ELR (cell line): ENCODE data around the gene LYZL2.

Experiments used
- DNase-seq: peaks from one replicate; pipeline ENCODE4 v3.0.0-alpha.2; 2015; ENCODE audit warnings: low read depth

The LYZL2 gene

DNA sequence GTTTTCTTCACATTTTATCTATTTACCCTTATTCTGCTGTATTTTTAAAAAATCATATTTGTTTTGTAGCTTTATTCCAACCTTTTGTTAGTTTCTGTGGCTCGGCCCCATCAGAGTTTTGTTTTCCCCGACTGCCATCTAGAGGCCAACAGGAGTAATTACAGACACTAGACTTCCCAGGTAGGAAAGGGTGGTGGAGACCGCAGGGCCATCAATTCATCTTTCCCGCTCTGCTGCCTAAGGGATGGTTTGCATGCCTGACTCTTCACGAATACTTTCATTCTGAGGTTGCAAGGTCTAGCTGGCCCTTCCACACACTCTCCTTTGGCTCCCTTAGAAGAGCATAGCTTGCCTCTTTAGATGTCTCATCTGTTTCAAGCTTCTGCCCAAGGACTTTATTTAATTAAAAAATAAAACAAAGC, 38.3 kb downstream of the LYZL2 start:
- DNase-seq, result peak; percentile 59

- no peak for DNase-seq
These were observed 40.1 kb downstream of the LYZL2 start for GRCh38 chr10:30589441-30589840.

- no peak for DNase-seq
These were observed 42.0 kb downstream of the LYZL2 start for GRCh38 chr10:30587522-30588031.

DNA sequence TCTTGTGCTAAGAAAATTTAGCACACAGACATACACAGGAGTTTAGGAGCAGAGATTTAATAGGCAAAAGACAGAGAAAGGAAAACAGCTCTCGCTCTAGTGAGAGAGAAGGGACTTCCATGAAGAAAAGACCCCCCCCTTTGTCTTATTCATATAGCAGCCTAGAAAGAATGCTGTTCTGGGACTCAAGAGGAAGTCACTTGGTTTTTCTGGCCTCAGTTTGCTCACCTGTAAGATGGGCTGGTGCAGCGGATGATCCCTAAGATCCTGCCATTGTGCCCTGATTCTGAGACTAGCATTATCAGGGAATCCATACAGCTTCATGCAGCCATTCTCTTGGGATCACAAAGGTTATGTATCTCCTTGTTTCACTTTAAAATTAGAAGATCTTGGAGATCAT, 42.7 kb downstream of the LYZL2 start:
- DNase-seq, result no peak

DNA sequence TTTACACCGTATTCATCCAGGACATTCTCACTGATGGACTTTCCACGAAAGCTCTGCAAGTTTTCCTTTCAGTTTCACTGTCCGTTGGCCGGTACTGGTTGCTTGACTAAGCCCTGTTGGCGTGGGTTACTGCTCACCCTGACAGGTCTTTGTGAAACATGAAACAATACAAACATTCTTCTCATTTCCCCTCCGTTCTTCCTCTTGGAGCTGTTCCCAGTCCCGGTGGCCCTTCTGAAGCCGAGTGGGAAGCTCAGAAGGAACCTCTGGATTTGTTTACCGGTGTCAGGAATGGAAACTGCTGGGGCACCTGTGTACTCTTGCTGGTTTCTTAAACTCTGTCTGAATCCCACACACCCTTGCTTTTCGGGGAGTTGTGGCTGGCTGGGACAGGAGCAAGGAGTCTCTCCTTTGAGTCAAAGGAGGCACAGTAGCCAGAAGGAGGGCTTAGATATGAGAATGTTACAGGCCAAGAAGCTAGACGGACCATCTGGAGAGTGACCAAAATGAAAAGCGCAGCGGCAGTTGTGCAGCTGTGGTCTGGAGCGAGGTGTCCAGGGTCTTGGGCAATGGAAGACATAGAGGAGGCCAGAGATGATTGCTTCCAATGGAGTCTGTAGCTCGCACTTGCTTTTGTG, 45.7 kb downstream of the LYZL2 start:
- DNase-seq, result peak; percentile 68

DNA sequence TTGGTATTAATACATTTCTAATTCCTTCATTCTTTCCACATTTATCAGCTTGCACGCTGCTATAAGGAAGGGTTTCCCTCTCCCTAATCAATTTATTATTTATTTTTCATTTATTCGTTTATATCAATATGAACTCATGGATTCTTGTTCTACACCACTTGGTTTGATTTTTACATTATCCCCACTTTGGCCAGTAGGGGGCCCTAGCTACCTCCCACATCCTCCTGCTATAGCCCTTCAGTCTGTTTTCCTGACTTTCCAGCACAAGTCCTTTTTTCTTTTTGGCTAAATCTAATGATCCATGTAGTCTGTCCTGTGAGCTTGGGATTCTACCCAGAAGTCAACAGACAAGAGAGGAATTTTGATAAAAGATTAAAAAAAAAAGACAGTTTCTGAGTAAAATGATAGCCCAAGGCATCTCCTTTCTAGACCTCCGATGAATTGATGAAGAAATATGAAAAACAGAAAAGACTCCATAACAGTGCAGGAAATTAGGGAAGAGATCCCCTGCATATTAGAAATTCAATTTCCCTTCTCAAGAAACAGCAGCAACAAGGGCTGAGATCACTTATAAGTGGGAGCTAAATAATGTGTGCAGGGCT, 47.7 kb downstream of the LYZL2 start:
- peak; percentile 64 for DNase-seq

GRCh38 chr10:30580676-30581075, 48.9 kb downstream of the LYZL2 start:
- DNase-seq, result no peak

- DNase-seq, result no peak
These were observed 49.3 kb downstream of the LYZL2 start for GRCh38 chr10:30580241-30580640.

GRCh38 chr10:30579574-30579973, 50.0 kb downstream of the LYZL2 start:
- no peak for DNase-seq

GRCh38 chr10:30577048-30577447, 52.5 kb downstream of the LYZL2 start:
- DNase-seq, result no peak

- no peak for DNase-seq
These were observed 52.9 kb downstream of the LYZL2 start for GRCh38 chr10:30576641-30577040.

DNA sequence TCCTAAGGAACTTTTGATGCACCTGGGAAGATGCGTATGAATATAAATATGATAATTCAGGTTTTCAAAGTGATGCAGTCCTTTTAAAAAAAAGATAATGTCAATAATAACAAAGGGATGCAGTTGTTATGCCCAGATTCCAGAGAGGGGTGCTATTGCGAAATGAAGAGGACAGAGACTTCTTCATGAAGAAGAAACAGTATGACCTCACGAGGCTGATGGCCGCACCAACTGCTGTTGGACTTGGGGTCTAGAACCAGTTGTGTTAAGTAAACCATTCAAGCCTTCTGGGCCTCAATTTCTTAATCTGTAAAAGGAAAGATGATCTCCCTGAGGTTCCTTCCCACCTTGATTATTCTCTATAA, 55.1 kb downstream of the LYZL2 start:
- no peak for DNase-seq

- no peak for DNase-seq
These were observed 55.7 kb downstream of the LYZL2 start for GRCh38 chr10:30573721-30574431.

DNA sequence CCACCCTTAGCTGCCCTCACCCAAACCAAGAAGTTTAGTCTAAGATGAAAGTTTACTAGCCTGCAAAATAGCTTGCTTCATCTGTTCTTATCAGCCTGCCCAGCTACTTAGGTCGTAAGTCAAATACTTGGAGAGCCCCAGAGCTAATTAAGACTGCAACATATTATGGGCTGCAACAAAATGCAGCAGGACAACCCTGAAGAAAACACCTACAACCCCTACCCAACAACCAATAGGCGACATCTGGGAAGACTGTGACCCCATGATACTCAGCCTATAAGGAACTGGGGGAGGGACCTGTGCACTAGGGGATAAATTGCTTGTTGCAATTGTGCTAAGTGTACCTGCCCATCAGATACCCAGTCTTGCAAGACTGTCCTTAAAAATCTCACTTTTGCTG, 64.1 kb downstream of the LYZL2 start:
- no peak for DNase-seq

DNA sequence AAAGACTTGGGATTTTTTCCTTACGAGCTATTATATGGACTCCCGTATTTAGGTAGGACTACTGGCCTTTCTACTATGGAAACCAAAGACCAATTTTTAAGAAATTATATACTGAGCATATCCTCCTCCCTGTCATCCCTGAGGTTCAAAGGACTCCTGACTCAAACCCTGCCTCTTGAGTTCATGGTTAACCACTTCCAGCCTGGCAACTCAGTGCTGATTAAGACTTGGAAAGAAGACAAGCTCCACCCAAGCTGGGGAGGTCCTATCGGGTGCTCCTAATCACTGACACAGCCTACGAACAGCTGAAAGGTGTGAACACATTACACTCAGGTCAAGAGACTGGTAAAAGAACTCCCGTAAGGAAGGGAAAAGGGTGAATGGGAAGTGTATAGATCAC, 66.8 kb downstream of the LYZL2 start:
- no peak for DNase-seq
